Kidney (tissue), 14 donors: ENCODE measurements around the gene RNF182. TPM values are rescaled to one million over a fixed set of nuclear protein-coding genes. Genes with fewer than 3 reads are reported as not detected.

Experiments used
- DNase-seq, 5 donors: peaks; one replicate each; pipeline ENCODE4 v3.0.0-alpha.2; 2013 to 2020
- FAIRE-seq: peaks from 2 replicates; lab custom pipeline; 2012; peaks lifted over from hg19 to GRCh38; lab: Jason Lieb, UNC
- H3K27ac ChIP-seq, 2 donors: one replicate each; pipeline ENCODE4 v1.7.0; 2013; ENCODE audit warnings: low read depth in 2 of 2, low read length in 2 of 2, inconsistent platforms in 1 of 2
- H3K27me3 ChIP-seq: one replicate; pipeline ENCODE4 v1.7.1; 2013; ENCODE audit warnings: low read length, inconsistent platforms; ENCODE audit not compliant: control insufficient read depth, insufficient read depth
- H3K36me3 ChIP-seq, 3 donors: one replicate each; pipeline versions ENCODE4 v1.7.0 to v1.7.1; 2013; ENCODE audit warnings: low read length in 3 of 3, control low read depth in 1 of 3, inconsistent platforms in 1 of 3; ENCODE audit not compliant: insufficient read depth in 3 of 3, control insufficient read depth in 2 of 3
- H3K4me1 ChIP-seq, 3 donors: one replicate each; pipeline versions ENCODE4 v1.7.0 to v1.7.1; 2013; ENCODE audit warnings: low read length in 3 of 3, inconsistent platforms in 1 of 3, low read depth in 1 of 3; ENCODE audit not compliant: control insufficient read depth in 2 of 3, insufficient read depth in 2 of 3
- H3K4me3 ChIP-seq, 3 donors: one replicate each; pipeline versions ENCODE4 v1.7.0 to v1.8.1; 2013; ENCODE audit warnings: low read length in 3 of 3, control low read depth in 1 of 3, inconsistent platforms in 1 of 3
- H3K9ac ChIP-seq, 3 donors: one replicate each; pipeline versions ENCODE4 v1.7.0 to v1.7.1; 2013; ENCODE audit warnings: low read length in 3 of 3, control low read depth in 1 of 3, inconsistent platforms in 1 of 3
- H3K9me3 ChIP-seq, 3 donors: one replicate each; pipeline versions ENCODE4 v1.7.0 to v1.7.1; 2013; ENCODE audit warnings: low read length in 3 of 3, control low read depth in 1 of 3, inconsistent platforms in 1 of 3; ENCODE audit not compliant: control insufficient read depth in 2 of 3, insufficient read depth in 1 of 3
- intact Hi-C: fragments of 100-400 bp; cut with DNase I; formaldehyde crosslinking; loops from one replicate; pipeline ENCODE4 v1.11.1; 2022
- polyA plus RNA-seq: library from polyadenylated mRNA; stranded (reverse); fragments of 350-450 nt; fragmentation: Illumina TruSeq; extraction: RNeasy Lipid Tissue Mini Kit (QIAGEN cat#74804); gene quantifications from one replicate; pipeline ENCODE4 v1.2.3, GENCODE V29; 2014; ENCODE audit warnings: low read depth, low replicate concordance; ENCODE audit not compliant: insufficient read depth
- total RNA-seq: library from RNA; stranded (reverse); fragmentation: NEBNext Ultra II Directional; extraction: Animal tissue kit (Norgen Biotek cat#: 25700); gene quantifications from one replicate; pipeline ENCODE4 v1.2.1, GENCODE V29; 2021
- TF ChIP-seq, protein P1 (sequence below): IDR thresholded peaks from 3 replicates; pipeline ENCODE4 v1.5.1; 2012; ENCODE audit warnings: mild to moderate bottlenecking, moderate library complexity, borderline replicate concordance; ENCODE audit not compliant: insufficient read depth; ENCODE audit errors: extremely low read depth
- donor health status: control.
- donor health status: control.
- donor health status: control.
- donor health status: control.
- donor health status: control.
- donor health status: DM: yes; HTN: yes; CAD: no.
- donor health status: Normal renal cell carcinoma (clear cell type).

The RNF182 gene
- total and polyA plus RNA-seq, 2 donors from 2014 or later, result 0.90 to 3.9 TPM

- intact Hi-C loops, result no loop called here
- DNase-seq (peak; percentile 78 to 89 (median 82)), FAIRE-seq (no peak)
- Histone ChIP-seq H3K9ac (peak overlapping the region in 2 of 3 donors; percentile 17 to 36), H3K9me3 (no peaks in the 10 kb centered on the region), H3K27ac (no peak overlapping the region), H3K36me3 (no peaks in the 10 kb centered on the region), H3K4me3 (peak overlapping the region; percentile 36 to 64 (median 62)), H3K4me1 (peaks cover 0 to 8% (median 0%) of the 10 kb centered on the region in 3 donors), H3K27me3 (peaks cover 24% of the 10 kb centered on the region)
- TF ChIP-seq, protein P1, sequence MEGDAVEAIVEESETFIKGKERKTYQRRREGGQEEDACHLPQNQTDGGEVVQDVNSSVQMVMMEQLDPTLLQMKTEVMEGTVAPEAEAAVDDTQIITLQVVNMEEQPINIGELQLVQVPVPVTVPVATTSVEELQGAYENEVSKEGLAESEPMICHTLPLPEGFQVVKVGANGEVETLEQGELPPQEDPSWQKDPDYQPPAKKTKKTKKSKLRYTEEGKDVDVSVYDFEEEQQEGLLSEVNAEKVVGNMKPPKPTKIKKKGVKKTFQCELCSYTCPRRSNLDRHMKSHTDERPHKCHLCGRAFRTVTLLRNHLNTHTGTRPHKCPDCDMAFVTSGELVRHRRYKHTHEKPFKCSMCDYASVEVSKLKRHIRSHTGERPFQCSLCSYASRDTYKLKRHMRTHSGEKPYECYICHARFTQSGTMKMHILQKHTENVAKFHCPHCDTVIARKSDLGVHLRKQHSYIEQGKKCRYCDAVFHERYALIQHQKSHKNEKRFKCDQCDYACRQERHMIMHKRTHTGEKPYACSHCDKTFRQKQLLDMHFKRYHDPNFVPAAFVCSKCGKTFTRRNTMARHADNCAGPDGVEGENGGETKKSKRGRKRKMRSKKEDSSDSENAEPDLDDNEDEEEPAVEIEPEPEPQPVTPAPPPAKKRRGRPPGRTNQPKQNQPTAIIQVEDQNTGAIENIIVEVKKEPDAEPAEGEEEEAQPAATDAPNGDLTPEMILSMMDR, result no peak
Measured at GRCh38 chr6:13924146-13924948, 405 bp upstream of the RNF182 start.

DNA sequence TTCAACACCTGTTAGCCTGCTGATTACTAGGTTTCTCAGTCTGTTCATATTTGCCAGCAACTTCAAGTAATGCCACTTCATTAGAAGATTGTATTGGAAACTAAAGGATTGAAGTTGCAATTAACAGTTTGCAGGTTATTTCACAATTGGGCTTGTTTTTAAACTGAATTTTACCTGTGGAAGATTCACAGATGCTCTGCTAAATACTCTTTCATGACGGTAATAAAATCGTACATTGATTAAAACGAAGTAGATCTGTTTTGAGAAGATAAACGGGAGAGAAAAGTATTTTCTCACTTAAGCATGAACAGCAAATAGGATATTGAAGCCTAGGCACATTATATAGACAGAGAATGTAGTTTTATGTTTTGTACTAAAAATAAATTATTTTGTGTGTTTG is 1.6 kb downstream of the RNF182 start:
- TF ChIP-seq, protein P1, result no peak
- intact Hi-C loops, result no loop called here
- no peak for FAIRE-seq
- Histone ChIP-seq H3K27me3 (peaks cover 24% of the 10 kb centered on the region), H3K9me3 (no peaks in the 10 kb centered on the region), H3K9ac (no peak overlapping the region), H3K27ac (no peak overlapping the region), H3K36me3 (no peaks in the 10 kb centered on the region), H3K4me1 (peaks cover 0 to 8% (median 0%) of the 10 kb centered on the region in 3 donors), H3K4me3 (no peak overlapping the region)
- no peak for DNase-seq

DNA sequence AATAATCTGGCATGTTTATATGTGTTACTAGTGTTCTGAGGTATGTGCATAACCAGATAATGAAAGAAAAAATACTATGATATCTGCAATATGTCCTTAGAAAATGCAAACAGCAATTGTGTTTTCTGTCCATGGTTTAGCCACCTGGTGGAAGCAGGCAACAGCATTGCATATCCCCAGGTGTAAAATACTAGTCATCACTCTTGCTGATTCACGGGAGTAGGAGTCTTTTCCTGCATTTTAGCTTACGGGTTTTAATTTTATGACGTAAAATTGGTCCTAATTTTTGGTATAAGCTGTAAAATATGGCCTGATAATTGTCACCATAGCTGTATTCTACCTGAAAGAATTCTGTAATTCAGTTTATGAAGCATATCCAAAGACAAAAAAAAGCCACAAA is 2.5 kb downstream of the RNF182 start:
- Histone ChIP-seq H3K4me3 (no peak overlapping the region), H3K9me3 (no peaks in the 10 kb centered on the region), H3K4me1 (peaks cover 0 to 8% (median 0%) of the 10 kb centered on the region in 3 donors), H3K27me3 (peaks cover 24% of the 10 kb centered on the region), H3K9ac (no peak overlapping the region), H3K27ac (no peak overlapping the region), H3K36me3 (no peaks in the 10 kb centered on the region)
- TF ChIP-seq, protein P1, result no peak
- DNase-seq (no peak), FAIRE-seq (no peak)
- intact Hi-C loops, result no loop called here
